HL-60/S4 (cell line): ENCODE results near the gene DUSP19.

Experiments used
- in situ Hi-C: fragments of 300-500 bp; cut with MboI; formaldehyde crosslinking; loops from 2 replicates; pipeline ENCODE4 v1.14.3; 2022; ENCODE audit warnings: low sequenced_read_pairs

The DUSP19 gene

GRCh38 chr2:183063083-183063482 is 15.5 kb upstream of the DUSP19 start:
- in situ Hi-C loops = no loop called here

GRCh38 chr2:183068561-183068960 is 10.0 kb upstream of the DUSP19 start:
- in situ Hi-C loops = no loop called here

DNA sequence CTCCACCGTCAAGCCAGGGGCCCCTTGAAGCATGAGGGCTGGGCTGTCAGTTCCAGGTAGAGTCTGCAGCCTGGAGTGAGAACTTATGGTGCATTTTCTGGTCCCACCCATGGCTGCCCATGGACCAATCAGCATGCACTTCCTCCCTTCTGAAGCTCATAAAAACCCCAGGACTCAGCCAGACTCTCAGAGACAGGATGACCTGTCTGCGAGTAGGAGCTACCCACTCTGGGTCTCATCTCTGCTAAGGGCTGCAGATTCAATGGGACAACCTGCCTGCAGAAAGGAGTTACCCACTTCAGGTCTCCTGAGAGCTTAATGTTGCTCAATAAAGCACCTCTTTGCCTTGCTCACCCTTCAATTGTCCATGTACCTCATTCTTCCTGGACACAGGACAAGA is 9.4 kb upstream of the DUSP19 start:
- in situ Hi-C loops = no loop called here

GRCh38 chr2:183070942-183071844 is 7.4 kb upstream of the DUSP19 start:
- in situ Hi-C loops = no loop called here

DNA sequence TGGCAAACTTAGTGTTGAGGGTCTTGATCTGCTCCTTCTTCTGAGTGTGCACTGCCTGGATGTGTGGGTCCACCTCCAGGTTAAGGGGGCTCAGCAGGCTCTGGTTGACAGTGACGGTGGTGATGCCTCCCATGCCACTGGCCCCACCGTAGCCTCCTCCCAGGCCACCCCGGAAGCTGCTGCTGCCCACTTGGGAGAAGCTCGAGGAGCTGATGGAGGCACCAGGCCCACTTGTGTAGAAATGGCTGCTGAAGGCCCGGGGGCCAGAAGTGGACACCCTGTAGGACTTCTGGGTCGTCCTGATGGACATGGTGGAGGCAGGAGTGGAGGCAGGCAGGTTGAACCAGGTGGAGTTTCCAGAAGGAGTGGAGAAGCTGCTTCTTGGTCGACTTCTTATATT is 6.4 kb upstream of the DUSP19 start:
- in situ Hi-C loops = no loop called here

GRCh38 chr2:183078163-183078463 is 434 bp upstream of the DUSP19 start:
- in situ Hi-C loops = no loop called here

GRCh38 chr2:183079139-183079775 is 710 bp downstream of the DUSP19 start:
- in situ Hi-C loops = no loop called here

- in situ Hi-C loops = no loop called here
Measured at GRCh38 chr2:183081911-183082310, 3.4 kb downstream of the DUSP19 start.

DNA sequence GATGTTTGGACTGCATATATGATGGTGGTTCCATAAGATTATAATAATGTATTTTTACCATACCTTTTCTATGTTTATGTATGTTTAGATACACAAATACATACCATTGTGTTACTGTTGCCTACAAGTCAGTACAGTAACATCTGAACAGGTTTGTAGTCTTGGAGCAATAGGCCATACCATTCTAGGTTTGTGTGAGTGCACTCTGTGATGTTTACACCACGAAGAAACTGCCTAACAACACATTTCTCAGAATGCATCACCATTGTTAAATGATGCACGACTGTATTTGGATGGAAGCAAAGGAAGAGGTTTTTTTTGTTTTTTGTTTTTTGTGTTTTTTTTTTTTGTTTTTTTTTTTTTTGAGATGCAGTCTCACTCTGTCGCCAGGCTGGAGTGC is 9.5 kb downstream of the DUSP19 start:
- in situ Hi-C loops = no loop called here

GRCh38 chr2:183089192-183089851 is 10.8 kb downstream of the DUSP19 start:
- in situ Hi-C loops = no loop called here

- in situ Hi-C loops = no loop called here
Measured at GRCh38 chr2:183091318-183091953, 12.9 kb downstream of the DUSP19 start.

DNA sequence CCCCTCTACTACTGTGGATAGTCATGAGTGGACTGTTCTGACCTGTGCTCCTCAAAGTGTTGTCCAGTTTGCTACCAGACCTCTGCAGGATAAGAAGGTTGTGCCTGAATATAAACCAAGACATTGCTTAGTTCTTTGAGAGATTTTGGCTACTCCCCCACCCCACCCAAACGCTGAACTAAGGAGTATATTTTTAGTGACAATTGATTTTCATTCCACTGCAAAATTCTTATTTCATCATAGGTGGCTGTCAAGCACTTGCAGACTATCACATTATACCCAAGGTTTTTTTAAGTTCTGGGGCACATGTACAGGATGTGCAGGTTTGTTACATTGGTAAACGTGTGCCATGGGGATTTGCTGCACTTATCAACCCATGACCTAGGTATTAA is 13.4 kb downstream of the DUSP19 start:
- in situ Hi-C loops = no loop called here

- in situ Hi-C loops = no loop called here
Measured at GRCh38 chr2:183093857-183094657, 15.5 kb downstream of the DUSP19 start.

GRCh38 chr2:183105402-183106134 is 27.0 kb downstream of the DUSP19 start:
- in situ Hi-C loops = no loop called here

DNA sequence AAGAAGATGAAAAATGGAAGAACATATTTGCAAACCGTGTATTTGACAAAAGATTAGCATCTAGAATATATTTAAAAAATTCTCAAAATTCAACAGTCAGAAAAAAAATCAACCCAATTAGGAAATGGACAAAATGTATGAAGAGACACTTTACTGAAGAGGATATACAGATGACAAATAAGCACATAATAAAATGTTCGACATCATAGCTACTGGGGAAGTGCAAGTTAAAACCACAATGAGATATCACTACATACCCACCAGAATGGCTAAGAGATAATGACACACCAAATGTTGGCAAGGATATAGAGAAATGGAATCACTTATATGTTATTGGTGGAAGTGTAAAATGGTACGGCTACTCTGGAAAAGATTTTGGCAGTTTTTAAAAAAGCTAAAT is 34.0 kb downstream of the DUSP19 start:
- in situ Hi-C loops = no loop called here

GRCh38 chr2:183113630-183114029 is 35.1 kb downstream of the DUSP19 start:
- in situ Hi-C loops = no loop called here

- in situ Hi-C loops = no loop called here
Measured at GRCh38 chr2:183117226-183117625, 38.7 kb downstream of the DUSP19 start.

DNA sequence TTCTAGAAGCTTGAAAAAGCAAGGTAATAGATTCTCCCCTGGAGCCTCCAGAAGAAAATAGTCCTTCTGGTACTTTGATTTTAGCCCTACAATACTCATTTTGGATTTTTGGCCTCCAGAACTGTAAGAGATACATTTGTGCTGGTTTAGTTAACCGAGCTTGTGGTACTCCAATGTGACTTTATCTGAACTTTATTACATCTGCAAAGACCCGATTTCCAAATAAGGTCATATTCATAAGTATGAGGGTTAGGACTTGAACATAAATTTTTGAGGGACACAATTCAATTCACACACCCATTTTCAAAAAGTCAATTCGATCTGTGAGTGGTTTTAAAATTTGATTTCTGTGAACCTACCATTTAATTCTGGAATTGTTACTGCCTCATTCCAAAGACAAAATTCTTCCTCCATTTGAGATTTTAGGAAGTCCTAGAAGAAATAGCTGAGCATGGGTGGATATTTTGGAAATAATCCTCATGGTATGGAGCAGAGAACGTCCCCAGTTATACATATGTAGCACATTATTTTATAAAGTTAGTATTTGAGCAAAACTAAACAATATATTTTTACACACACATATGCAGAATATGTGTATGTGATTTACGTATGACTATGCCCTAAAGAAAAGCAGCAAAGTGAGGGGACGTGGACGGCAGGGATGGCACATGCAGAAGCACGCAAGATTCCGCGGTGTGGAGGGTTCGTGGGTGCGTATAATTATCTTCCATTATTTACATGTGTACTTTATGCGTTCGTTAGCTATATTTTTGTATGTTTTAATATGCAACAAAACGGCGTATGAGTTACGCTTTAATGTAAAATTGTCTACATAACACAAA is 44.8 kb downstream of the DUSP19 start:
- in situ Hi-C loops = no loop called here

GRCh38 chr2:183123959-183124221 is 45.3 kb downstream of the DUSP19 start:
- in situ Hi-C loops = no loop called here
